Neural progenitor cell (in vitro differentiated cells): ENCODE results near the gene LZTS2.

Source experiments
- EZH2 ChIP-seq: fragments of 200-600 bp; sonication (generic); IDR thresholded peaks from 2 replicates; pipeline ENCODE4 v1.6.1; 2017; ENCODE audit warnings: antibody characterized with exemption, mild to moderate bottlenecking, moderate library complexity
- TF ChIP-seq, protein P1 (sequence below): fragments of 200-600 bp; sonication (generic); IDR thresholded peaks from 2 replicates; pipeline ENCODE4 v1.5.1; 2017; ENCODE audit warnings: antibody characterized with exemption, mild to moderate bottlenecking

DNA sequence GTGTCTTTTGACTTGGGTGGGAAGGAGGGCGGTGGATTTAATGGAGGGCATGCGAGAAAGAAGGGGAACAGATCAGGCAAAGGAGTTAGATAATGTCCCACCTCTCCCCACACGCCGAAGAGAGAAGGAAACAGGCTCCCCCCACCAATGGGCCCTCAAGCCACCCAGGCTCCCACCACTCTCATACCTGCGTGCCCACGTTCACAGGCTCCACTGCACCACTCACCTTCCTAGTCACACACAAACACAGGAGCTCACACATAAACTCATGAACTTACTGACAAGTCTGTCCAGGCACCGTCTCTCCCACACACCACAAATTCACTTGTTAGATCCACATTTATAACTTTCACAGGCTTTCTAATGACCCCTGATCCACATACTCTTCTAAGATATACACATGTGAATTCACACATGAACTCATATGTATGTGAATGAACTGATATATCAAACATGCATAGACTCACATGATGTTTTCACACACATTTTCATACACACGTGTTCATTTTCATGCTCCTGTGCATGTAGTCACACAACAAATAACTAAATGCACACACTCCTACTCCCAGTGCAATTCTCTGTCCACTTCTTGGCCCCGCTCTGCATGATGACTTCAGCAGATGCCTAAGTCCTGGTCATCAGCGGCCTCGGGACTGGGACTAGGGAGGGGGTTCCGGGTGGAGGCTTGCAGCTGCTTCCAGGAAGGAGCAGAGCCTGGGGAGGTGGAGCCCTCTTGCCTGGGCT is 1.5 kb downstream of the LZTS2 start:
- TF ChIP-seq, protein P1, sequence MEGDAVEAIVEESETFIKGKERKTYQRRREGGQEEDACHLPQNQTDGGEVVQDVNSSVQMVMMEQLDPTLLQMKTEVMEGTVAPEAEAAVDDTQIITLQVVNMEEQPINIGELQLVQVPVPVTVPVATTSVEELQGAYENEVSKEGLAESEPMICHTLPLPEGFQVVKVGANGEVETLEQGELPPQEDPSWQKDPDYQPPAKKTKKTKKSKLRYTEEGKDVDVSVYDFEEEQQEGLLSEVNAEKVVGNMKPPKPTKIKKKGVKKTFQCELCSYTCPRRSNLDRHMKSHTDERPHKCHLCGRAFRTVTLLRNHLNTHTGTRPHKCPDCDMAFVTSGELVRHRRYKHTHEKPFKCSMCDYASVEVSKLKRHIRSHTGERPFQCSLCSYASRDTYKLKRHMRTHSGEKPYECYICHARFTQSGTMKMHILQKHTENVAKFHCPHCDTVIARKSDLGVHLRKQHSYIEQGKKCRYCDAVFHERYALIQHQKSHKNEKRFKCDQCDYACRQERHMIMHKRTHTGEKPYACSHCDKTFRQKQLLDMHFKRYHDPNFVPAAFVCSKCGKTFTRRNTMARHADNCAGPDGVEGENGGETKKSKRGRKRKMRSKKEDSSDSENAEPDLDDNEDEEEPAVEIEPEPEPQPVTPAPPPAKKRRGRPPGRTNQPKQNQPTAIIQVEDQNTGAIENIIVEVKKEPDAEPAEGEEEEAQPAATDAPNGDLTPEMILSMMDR = no peak
- TF ChIP-seq EZH2 = no peak
